Measurements from ENCODE around the gene VRK2. TPM values are rescaled to one million over a fixed set of nuclear protein-coding genes. Genes with fewer than 3 reads are reported as not detected.

The VRK2 gene
- total RNA-seq, 2 experiments from 2014 or later: 26.0 to 32.8 TPM

GRCh38 chr2:58202404-58202803 is 155.8 kb downstream of the VRK2 start:
- Mint-ChIP-seq H3K27ac (no peak overlapping the region), H3K36me3 (ENCODE audit: low read depth) (peaks cover 2% of the 10 kb centered on the region), H3K4me1 (no peaks in the 10 kb centered on the region), H3K27me3 (no peaks in the 10 kb centered on the region), H3K4me3 (no peak overlapping the region), H3K9me3 (no peaks in the 10 kb centered on the region)
- CTCF ChIA-PET: interaction anchor here (0.6 kb wide), 1 partner anchor 1961 kb away, joined by 3 read pairs; no protein-coding TSS in a partner anchor
- POLR2A ChIA-PET: interaction anchor here (0.7 kb wide), 1 partner anchor 39 kb away, joined by 6 read pairs; no protein-coding TSS in a partner anchor
- DNase-seq: no peak

GRCh38 chr2:58203018-58203417 is 156.4 kb downstream of the VRK2 start:
- ChIA-PET POLR2A (no interaction called here), CTCF (no interaction called here)
- no peak overlapping the region for H3K27ac Mint-ChIP-seq
- H3K4me3 Mint-ChIP-seq: no peak overlapping the region
- no peaks in the 10 kb centered on the region for H3K36me3 Mint-ChIP-seq (ENCODE audit: low read depth)
- H3K9me3 Mint-ChIP-seq: no peaks in the 10 kb centered on the region
- no peaks in the 10 kb centered on the region for H3K4me1 Mint-ChIP-seq
- no peak for DNase-seq
- no peaks in the 10 kb centered on the region for H3K27me3 Mint-ChIP-seq

DNA sequence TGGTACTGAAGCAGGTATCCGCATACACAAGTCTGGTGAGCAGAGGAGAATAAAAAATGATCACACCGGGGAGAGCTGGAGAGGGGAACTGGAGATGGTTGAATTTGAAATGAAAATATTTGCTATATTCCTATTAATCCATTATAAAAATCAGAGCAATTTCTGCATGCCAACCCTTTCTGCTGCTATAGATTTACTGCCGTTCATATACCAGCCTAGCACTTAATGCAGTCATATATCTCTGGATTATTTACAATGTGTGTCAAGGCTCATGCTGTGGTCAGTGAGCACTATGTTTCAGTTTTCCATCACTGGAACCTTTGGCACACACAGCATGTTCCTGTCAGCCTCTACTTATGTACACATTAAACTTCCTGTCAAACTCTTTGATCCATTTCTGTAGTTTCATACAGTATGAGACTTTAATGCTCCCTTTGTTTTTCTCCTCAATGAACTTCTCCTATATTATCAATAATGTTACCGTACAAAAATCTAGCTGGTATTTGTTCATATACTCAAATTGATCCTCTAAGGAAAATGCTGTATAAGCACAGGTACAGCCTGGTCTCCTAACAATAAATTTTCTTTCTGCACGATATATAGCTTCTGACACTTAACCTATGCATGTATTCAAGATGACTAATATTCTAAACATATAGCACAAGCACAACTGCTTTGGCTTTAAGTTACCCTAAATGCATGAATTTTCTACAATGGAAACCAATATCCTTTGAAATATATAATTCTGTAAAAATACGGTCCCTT is 157.8 kb downstream of the VRK2 start:
- no peaks in the 10 kb centered on the region for H3K4me1 Mint-ChIP-seq
- DNase-seq: no peak
- CTCF ChIA-PET: no interaction called here
- no peaks in the 10 kb centered on the region for H3K36me3 Mint-ChIP-seq (ENCODE audit: low read depth)
- H3K4me3 Mint-ChIP-seq: no peak overlapping the region
- no peaks in the 10 kb centered on the region for H3K27me3 Mint-ChIP-seq
- H3K27ac Mint-ChIP-seq: no peak overlapping the region
- POLR2A ChIA-PET: no interaction called here
- H3K9me3 Mint-ChIP-seq: no peaks in the 10 kb centered on the region

- Mint-ChIP-seq H3K36me3 (ENCODE audit: low read depth) (peaks cover 21% of the 10 kb centered on the region), H3K4me1 (no peaks in the 10 kb centered on the region), H3K27me3 (no peaks in the 10 kb centered on the region), H3K27ac (no peak overlapping the region), H3K9me3 (peaks cover 7% of the 10 kb centered on the region), H3K4me3 (no peak overlapping the region)
- ChIA-PET CTCF (no interaction called here), POLR2A (no interaction called here)
- DNase-seq: no peak
Measured at GRCh38 chr2:58206785-58207184, 160.2 kb downstream of the VRK2 start.

DNA sequence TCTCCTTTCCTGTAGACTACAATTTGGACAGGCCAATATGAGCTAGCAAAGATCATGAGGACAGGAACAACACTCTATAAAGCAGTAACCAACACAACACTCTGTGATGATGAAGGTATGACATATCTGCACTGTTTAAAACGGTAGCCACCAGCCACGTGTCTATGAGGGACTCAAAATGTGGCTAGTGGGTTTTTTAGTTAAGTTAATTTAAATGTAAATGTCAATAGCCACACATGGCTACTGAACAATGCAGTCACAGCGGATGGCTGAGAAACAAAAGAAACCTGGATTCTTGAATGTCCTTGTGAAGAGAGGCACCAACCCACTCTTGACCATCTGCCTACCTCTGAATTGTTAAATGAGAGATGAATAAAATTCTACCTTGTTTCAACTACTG is 160.6 kb downstream of the VRK2 start:
- Mint-ChIP-seq H3K36me3 (ENCODE audit: low read depth) (peaks cover 25% of the 10 kb centered on the region), H3K9me3 (peaks cover 11% of the 10 kb centered on the region), H3K27ac (no peak overlapping the region), H3K27me3 (no peaks in the 10 kb centered on the region), H3K4me1 (no peaks in the 10 kb centered on the region), H3K4me3 (no peak overlapping the region)
- CTCF ChIA-PET: no interaction called here
- DNase-seq: no peak
- POLR2A ChIA-PET: no interaction called here

Other genes with a start within 250 kb of the VRK2 start
- 10 to 100 TPM; 12.9 to 13.2 TPM for gene FANCL, start 194.5 kb downstream of the VRK2 start, total RNA-seq

Measured in activated CD4-positive, alpha-beta T cell treated with anti-CD3 and anti-CD28 coated beads, Interleukin-2, amount 10 ng/mL, durations not matched to agents 7 days and 5 days (primary cell).